K562 (cell line): ENCODE data around the gene SPI1. TPM values are rescaled to one million over a fixed set of nuclear protein-coding genes. Genes with fewer than 3 reads are reported as not detected.

Experiments used
- BCL6 ChIP-seq: fragments of 250-450 bp; sonication (Bioruptor Pico); IDR thresholded peaks from 2 replicates; pipeline ENCODE4 v1.4.0; 2020
- C11orf30 ChIP-seq: fragments of 450-650 bp; IDR thresholded peaks from 2 replicates; pipeline ENCODE4 v1.6.1; 2016; ENCODE audit warnings: low read depth, mild to moderate bottlenecking
- CBFA2T2 ChIP-seq: fragments of 450-650 bp; conservative IDR thresholded peaks from 2 replicates; pipeline ENCODE4 v1.6.1; 2017; ENCODE audit warnings: mild to moderate bottlenecking
- CBX5 ChIP-seq: IDR thresholded peaks from 2 replicates; pipeline ENCODE4 v1.6.1; 2014; ENCODE audit warnings: low read depth, borderline replicate concordance
- FOXM1 ChIP-seq, 2 experiments: fragments of 450-650 bp in 1 of 2; sonication (generic) in 1 of 2; formaldehyde crosslinking in 1 of 2; IDR thresholded peaks; 2 replicates each; pipeline versions ENCODE4 v1.6.1 to v1.9.0; 2017 to 2022; ENCODE audit warnings: low read depth in 2 of 2, mild to moderate bottlenecking in 2 of 2, missing genetic modification reagents in 1 of 2, moderate library complexity in 1 of 2
- HDAC2 ChIP-seq: fragments of 450-650 bp; IDR thresholded peaks from 2 replicates; pipeline ENCODE4 v1.6.1; 2016; ENCODE audit warnings: mild to moderate bottlenecking
- HNRNPH1 ChIP-seq: fragments of 200-400 bp; formaldehyde crosslinking; optimal IDR thresholded peaks from 2 replicates; pipeline ENCODE3; 2017; ENCODE audit warnings: low read depth, mild to moderate bottlenecking, low read length, moderate library complexity
- IFI16 ChIP-seq: fragments of 250-450 bp; sonication (Bioruptor Pico); IDR thresholded peaks from 2 replicates; pipeline ENCODE4 v2.1.2; 2022; ENCODE audit warnings: mild to moderate bottlenecking, inconsistent platforms
- LCOR ChIP-seq: sonication (generic); formaldehyde crosslinking; IDR thresholded peaks from 2 replicates; pipeline ENCODE4 v1.8.0; 2022; ENCODE audit warnings: mild to moderate bottlenecking, missing genetic modification reagents
- MAFF ChIP-seq: IDR thresholded peaks from 2 replicates; pipeline ENCODE4 v1.6.1; 2012; ENCODE audit warnings: low read length, improper control_type of control experiment
- MBD1 ChIP-seq: fragments of 250-450 bp; sonication (Bioruptor Pico); IDR thresholded peaks from 2 replicates; pipeline ENCODE4 v1.8.0; 2022; ENCODE audit warnings: inconsistent platforms
- NR2F6 ChIP-seq: fragments of 450-650 bp; formaldehyde crosslinking; IDR thresholded peaks from 2 replicates; pipeline ENCODE4 v1.4.0; 2020; ENCODE audit warnings: mild to moderate bottlenecking
- OTX1 ChIP-seq: fragments of 450-650 bp; formaldehyde crosslinking; IDR thresholded peaks from 2 replicates; pipeline ENCODE4 v1.4.0; 2022; ENCODE audit warnings: mild to moderate bottlenecking
- RNF2 ChIP-seq: sonication (generic); IDR thresholded peaks from 2 replicates; pipeline ENCODE4 v1.6.1; 2016
- SMC3 ChIP-seq: conservative IDR thresholded peaks from 2 replicates; pipeline ENCODE4 v1.6.1; 2011; ENCODE audit warnings: low read depth, low read length, improper control_type of control experiment; ENCODE audit not compliant: insufficient read depth
- TEAD4 ChIP-seq, 2 experiments: sonication (generic) in 1 of 2; formaldehyde crosslinking in 1 of 2; IDR thresholded peaks; 2 replicates each; pipeline versions ENCODE4 v1.6.1 to v1.8.0; 2012 to 2022; ENCODE audit warnings: borderline replicate concordance in 1 of 2, inconsistent platforms in 1 of 2, low read length in 1 of 2, mild to moderate bottlenecking in 1 of 2, missing genetic modification reagents in 1 of 2
- TFAM ChIP-seq: fragments of 250-450 bp; sonication (Bioruptor Pico); conservative IDR thresholded peaks from 2 replicates; pipeline ENCODE4 v1.5.0; 2021; ENCODE audit warnings: mild to moderate bottlenecking, moderate library complexity
- VEZF1 ChIP-seq: fragments of 200-800 bp; sonication (Bioruptor generic); IDR thresholded peaks from 2 replicates; pipeline ENCODE4 v1.6.1; 2017; ENCODE audit warnings: missing genetic modification characterization, missing compliant biosample characterization
- XRCC5 ChIP-seq: fragments of 200-400 bp; formaldehyde crosslinking; IDR thresholded peaks from 2 replicates; pipeline ENCODE4 v1.6.1; 2017; ENCODE audit warnings: low read depth, mild to moderate bottlenecking, low read length
- ZBTB33 ChIP-seq: sonication (generic); formaldehyde crosslinking; IDR thresholded peaks from 2 replicates; pipeline ENCODE4 v1.8.1; 2023; ENCODE audit warnings: mild to moderate bottlenecking, missing genetic modification reagents
- ZBTB8A ChIP-seq: fragments of 450-650 bp; IDR thresholded peaks from 2 replicates; pipeline ENCODE4 v1.6.1; 2018; ENCODE audit warnings: mild to moderate bottlenecking, moderate library complexity; ENCODE audit not compliant: partially characterized antibody
- ZEB2 ChIP-seq: fragments of 450-650 bp; IDR thresholded peaks from 2 replicates; pipeline ENCODE4 v1.6.1; 2016
- ZNF12 ChIP-seq: sonication (generic); formaldehyde crosslinking; IDR thresholded peaks from 2 replicates; pipeline ENCODE4 v1.4.0; 2020; ENCODE audit warnings: mild to moderate bottlenecking, missing genetic modification reagents
- ZNF140 ChIP-seq: fragments of 250-450 bp; sonication (Bioruptor Pico); IDR thresholded peaks from 2 replicates; pipeline ENCODE4 v1.8.0; 2021; ENCODE audit warnings: moderate library complexity, mild to moderate bottlenecking, inconsistent platforms
- ZNF232 ChIP-seq: sonication (generic); formaldehyde crosslinking; IDR thresholded peaks from 2 replicates; pipeline ENCODE4 v1.8.0; 2022; ENCODE audit warnings: mild to moderate bottlenecking, missing genetic modification reagents
- ZNF316 ChIP-seq: fragments of 450-650 bp; IDR thresholded peaks from 2 replicates; pipeline ENCODE4 v1.6.1; 2016
- polyA plus RNA-seq, 8 experiments: library from polyadenylated mRNA; depleted of rRNA in 4 of 8; stranded (reverse) in 5 of 8; unstranded in 3 of 8; fragments of >200 nt; fragmentation: Nextera tagmentation in 2 of 8; fragmentation: Illumina TruSeq in 1 of 8; extraction: Ambion mirVana in 2 of 8; extraction: Trizol in 1 of 8; gene quantifications; 2 replicates each; pipeline versions ENCODE4 v1.2.1 to v1.2.3, GENCODE V29; 2011 to 2014; ENCODE audit warnings: inconsistent platforms in 1 of 8, missing spikeins in 1 of 8
- total RNA-seq, 7 experiments: library from RNA; depleted of rRNA in 6 of 7; stranded (reverse); fragments of >200 nt in 6 of 7; fragmentation: Illumina TruSeq in 2 of 7; extraction: Trizol in 2 of 7; gene quantifications; 2 replicates each; pipeline versions ENCODE4 v1.2.1 to v1.2.3, GENCODE V29; 2011 to 2021; ENCODE audit warnings: low replicate concordance in 1 of 7

Gene SPI1
- total and polyA plus RNA-seq, 9 of the 15 experiments (the other 6 are each of a cell fraction or from before 2014, with no cell fraction given): 0.10 to 33.7 (median 10.3) TPM

GRCh38 chr11:47406896-47407745 lies 28.8 kb upstream of the SPI1 start (continued):
- no peak for TF ChIP-seq CBFA2T2
- TF ChIP-seq IFI16 (CRISPR knock-in tag): no peak
- no peak for TF ChIP-seq LCOR (CRISPR knock-in tag)
- no peak for TF ChIP-seq BCL6 (CRISPR knock-in tag)
- no peak for TF ChIP-seq SMC3
- TF ChIP-seq FOXM1 (IDR thresholded peaks at IDR 0.05; ENCODE audit: low read depth): no peak
- no peak for TF ChIP-seq FOXM1 (CRISPR knock-in tag; IDR thresholded peaks at IDR 0.05; ENCODE audit: low read depth)
- no peak for TF ChIP-seq HNRNPH1
- peak; percentile 65 for TF ChIP-seq TEAD4 (IDR thresholded peaks at IDR 0.05; ENCODE audit: low read length)
- no peak for TF ChIP-seq TEAD4 (CRISPR knock-in tag; IDR thresholded peaks at IDR 0.05; ENCODE audit: borderline replicate concordance)
- TF ChIP-seq ZBTB33: peak; percentile 52; the same call in 1 of the 2 replicates
- no peak for TF ChIP-seq RNF2
- TF ChIP-seq ZNF12 (CRISPR knock-in tag): 0 out of 2 replicates have a peak, but pooled peaks have one; percentile 29
- TF ChIP-seq ZBTB8A: no peak
- peak; percentile 96 for TF ChIP-seq ZNF316
- no peak for TF ChIP-seq TFAM (CRISPR knock-in tag)
- no peak for TF ChIP-seq ZNF232
- no peak for TF ChIP-seq ZEB2
- peak; percentile 94 for TF ChIP-seq C11orf30
- TF ChIP-seq XRCC5: no peak
- no peak for TF ChIP-seq ZNF140 (CRISPR knock-in tag)
- no peak for TF ChIP-seq HDAC2
- no peak for TF ChIP-seq NR2F6 (CRISPR knock-in tag)
- TF ChIP-seq MBD1: no peak
- TF ChIP-seq CBX5: no peak
- TF ChIP-seq MAFF: peak; percentile 68
- TF ChIP-seq OTX1 (CRISPR knock-in tag): no peak
- TF ChIP-seq VEZF1: no peak
